UCSD-AML1 (cell line): ENCODE data around the gene FBXO38.

Source experiments
- DNase-seq: peaks from one replicate; lab custom pipeline; 2025; ENCODE audit not compliant: unreplicated experiment; lab: John Stamatoyannopoulos, UW

Gene FBXO38

DNA sequence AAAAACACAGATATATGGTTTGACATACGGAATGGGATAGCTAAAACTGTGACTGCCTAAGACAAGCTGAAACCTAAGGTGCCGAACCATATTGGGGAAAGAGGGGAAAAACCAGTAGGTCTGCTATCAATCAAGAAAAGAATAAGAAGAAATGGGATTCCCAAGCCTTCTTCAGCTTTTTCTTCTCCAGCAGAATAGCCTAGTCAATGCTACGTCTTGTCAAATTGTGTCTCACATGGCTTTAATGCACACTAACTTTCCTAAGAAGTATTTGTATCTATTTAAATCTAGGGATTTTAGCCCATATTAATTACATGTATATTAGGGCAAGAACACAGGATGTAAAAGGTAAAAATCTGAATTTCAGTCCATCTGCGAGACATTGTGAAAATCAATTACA is 797 bp upstream of the FBXO38 start:
- DNase-seq: no peak

DNA sequence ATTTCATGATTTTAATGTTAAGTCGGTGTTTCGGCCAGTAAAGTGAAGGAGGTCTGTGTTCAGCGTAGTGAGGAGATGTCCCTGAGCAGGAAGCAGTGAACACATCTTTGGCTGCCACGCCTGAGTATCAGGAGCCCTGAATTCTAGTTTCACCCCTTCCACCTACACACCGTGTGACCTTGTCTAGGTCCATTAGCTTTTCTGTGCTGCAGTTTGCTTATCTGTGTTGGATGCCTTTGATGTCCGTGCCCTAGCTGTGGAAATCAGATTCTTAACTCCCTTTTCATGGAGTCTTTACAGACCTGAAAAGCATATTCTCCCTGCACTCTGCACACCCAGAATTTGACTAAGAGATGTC is 601 bp downstream of the FBXO38 start:
- DNase-seq: no peak

DNA sequence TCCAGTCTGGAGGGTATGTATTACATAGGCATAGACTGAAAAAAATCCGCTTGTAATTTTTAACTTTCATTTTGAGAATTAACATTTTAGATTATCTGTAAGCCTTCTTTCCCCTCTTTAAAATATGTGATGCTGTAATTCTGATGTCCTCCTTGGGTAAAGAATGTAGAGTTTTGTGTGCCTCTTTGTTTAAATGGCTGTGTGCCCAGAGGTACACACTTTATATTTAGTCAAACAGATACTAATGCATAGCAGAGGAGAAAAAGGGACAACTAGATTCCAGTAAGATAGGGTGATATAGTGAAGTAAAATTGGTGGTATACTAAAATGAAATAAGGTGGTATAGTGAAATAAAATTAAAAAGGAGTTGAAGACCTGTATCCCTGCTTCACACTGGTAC is 1.3 kb downstream of the FBXO38 start:
- no peak for DNase-seq

DNA sequence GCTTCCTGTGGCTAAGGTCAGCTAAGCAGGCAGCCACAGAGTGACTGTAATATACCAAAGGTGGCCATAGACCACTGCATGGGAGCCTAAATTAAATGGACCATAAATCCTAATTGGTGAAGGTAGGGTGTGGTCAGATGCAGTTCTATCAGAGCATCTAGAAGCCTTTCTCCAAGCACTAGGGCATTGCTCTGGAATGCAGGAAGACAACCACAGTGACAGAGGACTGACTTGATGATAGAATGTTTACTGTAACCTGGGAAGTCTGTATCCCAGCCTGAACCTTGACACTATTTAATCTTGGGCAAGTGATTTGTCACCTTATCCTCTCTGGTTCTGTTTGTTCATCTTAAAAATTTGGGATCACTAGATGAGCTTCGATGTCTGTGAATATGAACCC is 2.3 kb downstream of the FBXO38 start:
- DNase-seq: no peak

GRCh38 chr5:148387325-148387724 is 3.6 kb downstream of the FBXO38 start:
- no peak for DNase-seq

GRCh38 chr5:148388696-148389095 is 4.9 kb downstream of the FBXO38 start:
- DNase-seq: no peak

GRCh38 chr5:148390914-148391313 is 7.2 kb downstream of the FBXO38 start:
- no peak for DNase-seq

- no peak for DNase-seq
Observed at GRCh38 chr5:148391422-148391821, 7.7 kb downstream of the FBXO38 start.

DNA sequence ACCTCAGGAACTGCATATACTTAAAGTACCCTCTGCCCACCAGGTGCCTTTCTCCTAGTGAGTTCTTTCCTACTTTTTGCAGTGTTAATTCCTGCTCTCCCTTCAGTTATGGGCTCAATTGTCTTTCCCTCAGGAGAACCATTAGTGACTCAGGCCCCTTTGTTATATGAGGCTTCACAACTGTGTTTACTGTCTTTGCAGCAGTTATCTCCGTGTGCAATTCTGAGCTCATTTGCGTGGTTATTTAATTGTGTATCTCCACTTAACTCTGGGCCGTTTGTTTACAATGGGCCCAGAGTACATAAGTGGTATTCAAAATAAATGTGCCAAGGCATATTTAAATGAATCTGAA is 9.6 kb downstream of the FBXO38 start:
- no peak for DNase-seq

DNA sequence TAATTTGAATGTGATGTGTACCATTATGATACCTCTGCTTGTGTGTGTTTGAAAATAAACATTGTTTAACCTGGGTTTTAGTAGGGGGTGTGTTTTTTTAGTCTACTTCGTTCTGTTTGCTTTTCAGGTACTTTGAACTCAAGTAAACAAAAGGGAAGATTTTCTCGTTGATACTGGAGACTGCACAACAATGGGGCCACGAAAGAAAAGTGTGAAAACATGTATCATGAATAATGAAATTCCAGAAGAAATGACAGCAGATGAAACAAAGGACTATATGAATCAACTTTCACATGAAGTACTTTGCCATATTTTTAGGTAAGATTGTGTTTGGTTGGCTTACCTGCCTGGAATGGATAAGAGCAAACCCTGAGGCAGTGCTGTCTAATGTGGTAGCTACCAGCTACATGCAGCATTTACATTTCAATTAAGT is 10.8 kb downstream of the FBXO38 start:
- no peak for DNase-seq

DNA sequence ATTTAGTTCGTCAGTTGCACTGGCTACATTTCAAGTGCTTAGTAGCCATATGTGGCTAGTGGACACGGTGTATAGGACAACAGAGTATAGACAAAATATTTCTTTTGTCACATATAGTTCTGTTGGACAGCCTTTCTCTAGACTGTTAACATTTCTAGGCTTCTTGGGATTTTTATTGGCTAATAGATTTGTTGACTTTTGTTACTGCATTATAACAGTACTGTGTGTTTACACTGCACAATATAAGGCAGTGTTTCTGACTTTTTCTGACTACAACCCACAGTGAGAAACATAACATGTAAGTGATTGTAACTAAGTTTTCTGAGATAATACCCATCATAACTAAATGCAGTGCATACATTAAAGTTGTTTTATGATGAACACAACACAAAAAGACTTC is 11.3 kb downstream of the FBXO38 start:
- no peak for DNase-seq

DNA sequence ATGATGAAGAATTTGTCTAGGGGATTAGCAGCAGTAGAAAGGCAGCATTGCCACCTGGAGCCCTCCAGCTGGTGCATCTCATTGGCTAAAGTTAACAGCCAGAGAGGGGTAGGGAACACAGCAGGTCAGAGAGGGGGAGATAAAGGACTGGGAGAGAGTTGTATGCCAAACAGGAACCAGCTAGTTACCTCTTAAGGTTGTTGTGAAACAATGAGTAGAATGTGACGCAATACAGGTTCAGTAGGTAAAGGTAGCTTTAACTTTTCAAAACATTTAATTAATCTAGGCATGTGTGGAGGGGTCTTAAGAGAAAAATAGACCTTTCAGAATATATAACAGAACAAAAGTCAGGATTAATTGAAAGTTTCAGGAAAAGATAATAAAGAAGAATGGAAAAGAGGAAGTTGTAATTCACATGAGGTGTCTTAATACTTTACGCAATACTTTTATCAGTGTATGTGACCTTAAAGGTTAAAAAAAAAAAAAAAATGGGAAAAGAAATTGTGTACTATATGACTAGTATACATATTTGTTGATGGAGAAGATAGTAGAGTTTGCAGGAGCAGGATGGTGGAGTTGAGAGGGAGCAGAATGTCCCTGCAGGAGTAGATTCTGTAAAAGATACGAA is 14.3 kb downstream of the FBXO38 start:
- peak; percentile 9 for DNase-seq

GRCh38 chr5:148398698-148399121 is 15.0 kb downstream of the FBXO38 start:
- no peak for DNase-seq

- DNase-seq: no peak
Observed at GRCh38 chr5:148401604-148402003, 17.8 kb downstream of the FBXO38 start.

GRCh38 chr5:148403344-148403743 is 19.6 kb downstream of the FBXO38 start:
- DNase-seq: no peak

DNA sequence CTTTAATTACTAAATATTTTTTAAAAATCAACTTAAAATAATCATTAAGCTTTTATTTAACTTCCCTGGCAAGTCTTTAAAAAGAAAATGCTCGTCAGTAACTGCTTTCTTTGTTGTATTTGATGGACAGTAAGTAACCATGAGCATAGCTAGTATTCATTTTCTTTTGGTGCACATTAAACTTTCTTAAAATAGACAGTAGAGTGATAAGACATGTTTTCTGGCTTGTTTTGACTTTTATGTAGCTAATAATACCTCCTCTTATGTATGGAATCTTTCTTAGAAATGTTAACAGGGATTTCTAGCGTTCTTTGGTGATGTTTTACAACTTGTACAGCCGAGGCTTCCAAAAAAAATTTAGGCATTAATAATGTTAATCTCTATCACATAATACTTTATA is 22.6 kb downstream of the FBXO38 start:
- no peak for DNase-seq

DNA sequence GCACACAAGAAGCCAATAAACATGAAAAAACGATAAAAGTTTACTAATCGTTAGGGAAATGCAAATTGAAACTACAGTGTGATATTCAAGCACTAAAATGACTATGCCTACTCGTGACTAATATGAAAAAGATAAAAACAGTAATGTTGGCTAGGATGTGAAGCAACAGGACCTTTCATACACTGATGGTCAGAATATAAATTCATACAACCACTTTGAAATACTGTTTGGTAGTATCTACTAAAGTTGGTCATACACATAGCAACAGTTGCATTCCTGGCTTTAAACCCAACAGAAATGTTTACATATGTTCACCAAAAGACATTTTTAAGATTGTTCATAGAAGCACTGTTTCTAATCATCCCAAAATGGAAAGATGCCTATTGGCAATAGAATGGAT is 24.3 kb downstream of the FBXO38 start:
- DNase-seq: no peak

GRCh38 chr5:148412124-148412523 is 28.4 kb downstream of the FBXO38 start:
- DNase-seq: no peak

DNA sequence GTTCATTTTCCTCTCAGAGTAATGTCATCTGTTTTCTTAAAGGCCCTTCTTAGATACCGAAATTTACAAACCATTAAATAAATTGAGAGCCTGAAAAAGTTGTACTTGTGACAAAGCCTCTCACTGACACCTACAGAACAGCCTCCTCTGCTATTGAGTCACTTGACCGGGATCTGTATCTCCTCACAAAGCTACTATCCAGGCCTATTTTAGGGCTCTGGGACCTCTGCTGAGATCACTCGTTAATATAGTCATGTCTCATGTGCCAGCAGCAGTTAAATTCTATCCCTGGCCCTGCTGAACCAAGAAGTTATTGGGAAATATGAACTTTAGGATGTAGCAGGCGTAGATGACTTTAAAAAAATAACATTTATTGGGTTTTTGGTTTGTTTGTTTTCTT is 31.1 kb downstream of the FBXO38 start:
- no peak for DNase-seq

DNA sequence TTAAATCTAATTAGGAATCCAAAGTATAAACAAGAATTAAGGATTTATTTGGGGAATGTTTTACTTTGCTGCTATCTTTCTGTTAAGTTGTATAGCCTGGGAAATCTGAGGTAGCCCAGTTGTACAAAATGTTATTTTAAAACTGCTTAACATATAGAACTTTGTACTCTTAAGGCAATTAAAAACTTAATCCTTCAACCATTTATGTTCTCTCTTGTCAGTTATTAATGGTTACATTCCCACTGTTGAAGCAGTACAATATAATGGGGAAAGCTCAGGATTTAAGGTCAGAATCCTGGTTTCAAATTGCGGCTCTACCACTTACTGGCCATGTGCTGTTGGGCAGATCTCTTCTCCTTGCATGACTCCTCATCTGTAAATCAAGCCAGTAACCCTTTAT is 32.7 kb downstream of the FBXO38 start:
- no peak for DNase-seq

DNA sequence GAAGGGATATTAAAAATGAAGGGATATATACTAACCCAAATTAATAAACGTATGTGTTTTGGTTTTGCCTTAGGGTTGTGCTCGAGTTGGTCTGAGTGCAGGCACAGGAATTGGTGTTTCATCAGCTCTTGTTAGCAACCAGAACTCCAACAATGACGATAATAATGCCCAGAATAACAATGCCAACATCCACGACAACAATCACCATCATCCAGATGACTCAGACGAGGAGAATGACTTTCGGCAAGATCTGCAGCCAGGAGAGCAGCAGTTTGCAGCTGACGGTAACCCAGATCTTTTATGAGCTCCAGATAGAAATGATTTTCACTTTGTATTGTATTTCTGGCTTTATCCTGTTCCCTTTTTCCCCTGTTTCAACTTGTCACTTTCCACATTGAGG is 33.2 kb downstream of the FBXO38 start:
- no peak for DNase-seq

DNA sequence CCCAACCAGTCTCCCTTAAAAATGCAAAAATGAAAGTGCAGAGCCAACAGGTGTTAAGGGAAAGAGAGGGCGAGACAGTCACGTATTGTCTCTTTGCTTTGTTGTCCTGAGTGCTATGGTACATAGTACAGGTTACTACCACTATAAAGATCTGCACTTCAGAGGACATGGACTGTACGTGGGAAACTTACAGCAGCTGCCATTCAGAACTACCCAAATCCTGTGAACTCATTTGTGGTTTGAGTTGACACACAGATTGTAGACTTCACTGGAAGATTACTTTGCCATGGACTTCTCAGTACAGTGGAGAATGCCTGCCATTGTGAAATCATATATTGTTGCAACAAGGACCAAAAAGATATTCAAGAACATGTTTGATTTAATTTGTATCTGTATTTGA is 34.8 kb downstream of the FBXO38 start:
- no peak for DNase-seq

- no peak for DNase-seq
Observed at GRCh38 chr5:148421661-148422060, 37.9 kb downstream of the FBXO38 start.

GRCh38 chr5:148425808-148426207 is 42.0 kb downstream of the FBXO38 start:
- DNase-seq: no peak
